ENCODE measurements around the gene MPG.

- TF ChIP-seq CTCF (IDR thresholded peaks at IDR 0.05) (no peak), POLR2AphosphoS5 (IDR thresholded peaks at IDR 0.05; ENCODE audit: low read depth, low read length) (no peak)
Measured at GRCh38 chr16:119835-120491, 41.9 kb downstream of the MPG start.
